Esophagus squamous epithelium (tissue), 5 donors: ENCODE data around the gene ANTKMT. TPM values are rescaled to one million over a fixed set of nuclear protein-coding genes. Genes with fewer than 3 reads are reported as not detected.
A peak's percentile ranks its signal among the peaks of the same experiment; 100 is the strongest.

ENCODE experiments used
- DNase-seq: peaks from one replicate; lab custom pipeline; 2025; lab: John Stamatoyannopoulos, UW
- H3K27ac ChIP-seq, 4 donors: fragments of 200-600 bp; sonication (generic); one replicate each; pipeline ENCODE4 v1.5.1; 2016 to 2019; ENCODE audit warnings: mild to moderate bottlenecking in 1 of 4
- H3K27me3 ChIP-seq, 4 donors: fragments of 200-600 bp; sonication (generic); 1 replicate in 3 of 4; 2 replicates in 1 of 4; pipeline versions ENCODE4 v1.5.1 to v1.6.0; 2017 to 2021; ENCODE audit warnings: antibody characterized with exemption in 1 of 4
- H3K36me3 ChIP-seq, 3 donors: fragments of 200-600 bp; sonication (generic); one replicate each; pipeline ENCODE4 v1.5.1; 2016 to 2019
- H3K4me1 ChIP-seq, 3 donors: fragments of 200-600 bp; sonication (generic); one replicate each; pipeline ENCODE4 v1.5.1; 2017 to 2019
- H3K4me3 ChIP-seq, 4 donors: fragments of 200-600 bp; sonication (generic); 1 replicate in 3 of 4; 2 replicates in 1 of 4; pipeline ENCODE4 v1.5.1; 2016 to 2019; ENCODE audit warnings: mild to moderate bottlenecking in 2 of 4, moderate library complexity in 1 of 4
- H3K9me3 ChIP-seq, 3 donors: fragments of 200-600 bp; sonication (generic); one replicate each; pipeline ENCODE4 v1.5.1; 2016 to 2019
- POLR2A ChIP-seq, 4 donors: fragments of 450-650 bp; IDR thresholded peaks; one replicate each; pipeline ENCODE4 v1.6.1; 2017; ENCODE audit warnings: antibody characterized with exemption in 4 of 4, mild to moderate bottlenecking in 4 of 4, moderate library complexity in 3 of 4
- WGBS, 2 donors: methylation state at CpG; one replicate each; pipeline ENCODE4 v1.1.5; 2018; 5-methylcytosine and 5-hydroxymethylcytosine counted together
- intact Hi-C: fragments of 100-400 bp; cut with DNase I; formaldehyde crosslinking; loops from one replicate; pipeline ENCODE4 v1.15.0; 2022
- total RNA-seq, 4 donors: library from RNA; depleted of rRNA; stranded (reverse); fragments of >200 nt; gene quantifications; one replicate each; pipeline ENCODE4 v1.1.0, GENCODE V29; 2016
- TF ChIP-seq, protein P1 (sequence below), 6 experiments: fragments of 450-650 bp in 4 of 6; fragments of 200-600 bp in 2 of 6; sonication (generic) in 2 of 6; IDR thresholded peaks; one replicate each; pipeline ENCODE4 v1.5.1; 2016 to 2019; ENCODE audit warnings: antibody characterized with exemption in 6 of 6, mild to moderate bottlenecking in 4 of 6, moderate library complexity in 4 of 6
- donor health status: DM: yes; HTN: yes; CAD: no.

Gene ANTKMT
- total RNA-seq, 4 donors from 2014 or later, result 11.6 to 29.1 (median 24.2) TPM

DNA sequence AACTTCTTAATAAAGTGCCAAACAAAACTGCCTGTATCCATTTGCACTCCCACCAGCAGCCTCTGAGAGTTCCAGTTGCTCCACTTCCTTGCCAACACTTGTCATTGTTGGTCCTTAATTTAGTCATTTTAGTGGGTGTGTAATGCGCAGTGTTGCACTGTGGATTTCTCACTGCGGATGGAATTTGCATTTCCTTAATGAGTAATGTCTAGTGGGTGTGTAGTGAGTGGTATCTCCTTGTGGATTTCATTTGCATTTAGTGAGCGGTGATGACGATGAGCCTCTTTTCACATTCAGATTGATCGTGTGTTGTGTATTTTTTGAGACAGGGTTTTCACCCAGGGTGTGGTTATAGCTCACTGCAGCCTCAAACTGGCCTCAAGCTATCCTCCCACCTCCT, 35.5 kb downstream of the ANTKMT start:
- DNase-seq, result no peak
- Histone ChIP-seq H3K9me3 (no peaks in the 10 kb centered on the region), H3K4me1 (peaks cover 7 to 57% (median 12%) of the 10 kb centered on the region in 3 donors), H3K27ac (no peak overlapping the region), H3K4me3 (no peak overlapping the region), H3K27me3 (peaks cover 0 to 60% (median 0%) of the 10 kb centered on the region in 4 donors), H3K36me3 (no peaks in the 10 kb centered on the region)
- TF ChIP-seq, protein P1, sequence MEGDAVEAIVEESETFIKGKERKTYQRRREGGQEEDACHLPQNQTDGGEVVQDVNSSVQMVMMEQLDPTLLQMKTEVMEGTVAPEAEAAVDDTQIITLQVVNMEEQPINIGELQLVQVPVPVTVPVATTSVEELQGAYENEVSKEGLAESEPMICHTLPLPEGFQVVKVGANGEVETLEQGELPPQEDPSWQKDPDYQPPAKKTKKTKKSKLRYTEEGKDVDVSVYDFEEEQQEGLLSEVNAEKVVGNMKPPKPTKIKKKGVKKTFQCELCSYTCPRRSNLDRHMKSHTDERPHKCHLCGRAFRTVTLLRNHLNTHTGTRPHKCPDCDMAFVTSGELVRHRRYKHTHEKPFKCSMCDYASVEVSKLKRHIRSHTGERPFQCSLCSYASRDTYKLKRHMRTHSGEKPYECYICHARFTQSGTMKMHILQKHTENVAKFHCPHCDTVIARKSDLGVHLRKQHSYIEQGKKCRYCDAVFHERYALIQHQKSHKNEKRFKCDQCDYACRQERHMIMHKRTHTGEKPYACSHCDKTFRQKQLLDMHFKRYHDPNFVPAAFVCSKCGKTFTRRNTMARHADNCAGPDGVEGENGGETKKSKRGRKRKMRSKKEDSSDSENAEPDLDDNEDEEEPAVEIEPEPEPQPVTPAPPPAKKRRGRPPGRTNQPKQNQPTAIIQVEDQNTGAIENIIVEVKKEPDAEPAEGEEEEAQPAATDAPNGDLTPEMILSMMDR (IDR thresholded peaks at IDR 0.05), result no peak
- no peak for TF ChIP-seq POLR2A (IDR thresholded peaks at IDR 0.05)
- intact Hi-C loops, result no loop called here
- 58 to 91% methylated on average over 5 of the region's 5 CpGs for WGBS, 2 donors

DNA sequence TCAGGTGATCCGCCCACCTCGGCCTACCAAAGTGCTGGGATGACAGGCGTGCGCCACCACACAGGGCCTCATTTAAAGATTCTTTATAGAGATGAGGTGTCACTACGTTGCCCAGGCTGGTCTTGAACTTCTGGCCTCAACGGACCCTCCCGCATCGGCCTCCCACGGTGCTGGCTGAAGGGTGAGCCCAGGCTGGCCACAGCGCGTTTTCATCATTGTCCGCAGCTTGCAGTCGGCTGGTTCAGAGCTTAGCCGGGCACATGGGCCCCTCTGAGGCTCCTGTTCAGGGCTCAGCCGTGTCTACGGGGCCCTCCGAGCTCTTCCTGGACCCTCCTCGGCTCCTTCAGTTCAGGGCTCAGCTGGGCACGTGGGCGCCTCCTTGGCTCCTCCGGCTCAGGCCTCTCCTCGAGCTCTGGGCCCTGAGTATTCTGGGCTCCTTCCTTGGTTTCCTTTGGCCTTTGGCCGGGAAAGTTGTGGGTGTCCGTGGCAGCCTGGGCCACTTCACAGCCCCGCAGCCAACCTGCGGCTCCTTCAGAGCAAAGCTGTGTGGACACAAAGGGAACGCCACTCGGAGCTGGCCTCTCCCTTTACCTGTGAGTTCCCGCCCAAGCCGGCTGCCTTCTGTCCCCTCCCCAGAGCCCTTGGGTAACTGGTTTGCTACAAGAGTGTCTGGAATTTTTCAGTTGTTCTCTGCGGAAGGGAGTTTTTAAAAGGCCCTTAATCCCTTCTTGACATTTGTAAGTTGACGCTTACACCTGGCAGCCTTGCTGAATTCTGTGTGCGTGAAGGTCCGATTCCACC, 38.4 kb downstream of the ANTKMT start:
- no peak for DNase-seq
- intact Hi-C loops, result no loop called here
- peaks cover 7 to 54% (median 12%) of the 10 kb centered on the region in 3 donors for H3K4me1 ChIP-seq
- peak overlapping the region; percentile 34 to 68 (median 60) for H3K27ac ChIP-seq
- no peaks in the 10 kb centered on the region for H3K9me3 ChIP-seq
- H3K4me3 ChIP-seq, result no peak overlapping the region
- WGBS, 2 donors, result 56 to 88% methylated on average over 16 to 18 of the region's 34 CpGs
- TF ChIP-seq, protein P1 (IDR thresholded peaks at IDR 0.05), result peak in 1 of 6 experiments; percentile 25
- TF ChIP-seq POLR2A (IDR thresholded peaks at IDR 0.05), result no peak
- no peaks in the 10 kb centered on the region for H3K36me3 ChIP-seq
- peaks cover 0 to 56% (median 0%) of the 10 kb centered on the region in 4 donors for H3K27me3 ChIP-seq

DNA sequence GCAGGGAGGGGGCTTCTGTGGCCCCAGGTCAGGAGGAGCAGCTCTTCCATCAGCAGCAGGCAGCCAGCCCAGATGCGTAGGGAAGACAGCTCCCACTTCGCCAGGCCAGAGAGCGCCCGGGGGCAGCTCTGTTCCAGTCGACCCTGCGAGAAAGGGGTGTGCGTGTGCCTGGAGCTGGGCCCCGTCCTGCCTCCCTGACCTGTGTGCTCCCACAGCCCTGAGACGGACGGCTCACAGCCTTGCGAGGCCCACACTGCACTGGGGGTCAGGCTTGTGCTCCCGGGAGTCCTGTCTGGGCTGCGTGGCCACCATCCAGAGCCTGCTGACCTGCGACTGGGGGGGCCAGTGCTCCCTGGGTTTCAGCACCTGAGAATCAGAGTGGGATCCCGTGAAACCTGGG, 39.1 kb downstream of the ANTKMT start:
- Histone ChIP-seq H3K27ac (peak overlapping the region; percentile 34 to 68 (median 60)), H3K36me3 (no peaks in the 10 kb centered on the region), H3K27me3 (peaks cover 0 to 57% (median 0%) of the 10 kb centered on the region in 4 donors), H3K4me3 (no peak overlapping the region), H3K9me3 (no peaks in the 10 kb centered on the region), H3K4me1 (peaks cover 7 to 47% (median 12%) of the 10 kb centered on the region in 3 donors)
- no CpG with 5 or more reads among the region's 15 CpGs for WGBS, 2 donors
- DNase-seq, result no peak
- intact Hi-C loops, result no loop called here
- TF ChIP-seq, protein P1 (IDR thresholded peaks at IDR 0.05), result no peak
- no peak for TF ChIP-seq POLR2A (IDR thresholded peaks at IDR 0.05)

DNA sequence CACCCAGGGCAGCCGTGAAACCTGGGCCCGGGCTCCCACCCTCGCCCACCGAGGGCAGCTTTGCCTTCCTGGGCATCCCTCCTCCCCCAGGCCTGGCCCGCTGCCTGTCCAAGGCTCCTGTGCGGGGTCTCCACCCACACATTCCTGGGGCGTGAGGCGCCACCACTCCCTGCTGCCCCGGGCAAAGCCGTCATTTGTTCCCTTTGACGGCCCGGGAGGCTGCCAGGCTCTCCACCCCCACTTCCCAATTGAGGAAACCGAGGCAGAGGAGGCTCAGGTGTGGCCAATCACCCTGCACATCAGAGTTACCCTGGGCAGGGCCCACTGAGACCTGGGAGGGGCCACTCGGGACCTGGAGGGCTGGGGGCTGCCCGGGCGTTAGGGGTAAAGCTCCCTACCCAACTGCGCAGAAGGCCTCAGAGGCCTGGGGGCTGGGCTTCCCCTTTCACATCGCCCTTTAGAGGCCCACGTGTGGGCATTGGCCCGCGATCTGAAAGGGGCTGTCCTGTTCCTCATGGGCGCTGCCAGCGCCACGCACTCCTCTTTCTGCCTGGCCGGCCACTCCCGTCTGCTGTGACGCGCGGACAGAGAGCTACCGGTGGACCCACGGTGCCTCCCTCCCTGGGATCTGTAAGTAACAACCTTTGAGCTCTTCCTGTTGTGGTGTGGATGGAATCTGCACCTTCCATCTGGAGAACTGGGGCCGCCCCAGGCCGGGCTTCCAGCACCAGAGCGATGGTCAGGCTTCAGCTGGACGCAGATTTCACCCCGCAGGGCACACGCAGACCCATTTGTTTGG, 39.8 kb downstream of the ANTKMT start, which contains the start of gene MSLN:
TSS of gene MSLN (plus strand) at position 190 of the 799 bp plus-strand sequence. CDS start 1,947 bp downstream, outside the sequence.
- 91 to 92% methylated on average over 6 to 9 of the region's 37 CpGs for WGBS, 2 donors
- TF ChIP-seq, protein P1 (IDR thresholded peaks at IDR 0.05), result no peak
- no peak for TF ChIP-seq POLR2A (IDR thresholded peaks at IDR 0.05)
- Histone ChIP-seq H3K9me3 (no peaks in the 10 kb centered on the region), H3K4me3 (no peak within 1 kb of the TSS), H3K27ac (peak within 1 kb of the TSS; percentile 34 to 68 (median 60)), H3K36me3 (no peaks in the 10 kb centered on the region), H3K27me3 (peaks cover 0 to 56% (median 0%) of the 10 kb centered on the region in 4 donors), H3K4me1 (peaks cover 7 to 47% (median 12%) of the 10 kb centered on the region in 3 donors)
- no peak for DNase-seq
- intact Hi-C loops, result no loop called here
